ENCODE data around the gene AADAT.
A peak's percentile ranks its signal among the peaks of the same experiment; 100 is the strongest.
"Not testable (repeated sequence)": the region's sequence is repeated elsewhere in the genome, so short reads cannot be mapped to it uniquely, and the experiment has no call there.

Gene AADAT

GRCh38 chr4:170089668-170090351 is at the start of gene AADAT:
TSS of gene AADAT (minus strand) at chr4:170089956. CDS start at chr4:170089690, 266 bp downstream.
- no peak for DNase-seq (ENCODE audit: low read depth in 2 of 2)

DNA sequence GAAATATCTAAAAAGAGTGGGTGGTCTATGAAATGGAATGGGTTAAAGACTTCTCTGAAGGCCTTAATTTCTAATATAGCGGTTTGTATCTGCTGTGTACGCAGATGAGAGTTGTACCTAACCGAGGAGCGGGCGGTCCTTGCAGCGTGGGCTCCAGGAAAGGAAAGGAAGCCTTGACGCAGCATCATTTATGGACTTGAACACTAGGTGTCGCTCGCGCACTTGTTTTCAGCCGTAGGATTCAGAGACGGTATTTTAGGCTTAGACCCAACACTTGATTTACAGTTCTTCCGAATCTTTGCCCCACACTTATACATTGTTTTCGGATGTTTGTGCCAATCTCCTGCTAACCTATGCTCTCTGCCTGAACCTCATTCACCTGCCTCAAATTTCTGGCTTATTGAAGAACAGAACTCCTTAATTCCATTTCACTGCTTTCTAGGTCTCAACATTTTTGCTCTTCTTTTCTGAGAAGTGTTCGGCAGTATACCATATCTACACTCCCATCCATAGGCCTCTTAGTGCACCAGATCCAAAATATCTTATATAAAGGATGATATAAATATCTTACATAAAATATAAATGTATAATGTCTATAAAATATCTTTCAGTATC is 48.9 kb upstream of the AADAT start:
- DNase-seq (ENCODE audit: low read depth in 2 of 2), result peak; percentile 7 to 30

DNA sequence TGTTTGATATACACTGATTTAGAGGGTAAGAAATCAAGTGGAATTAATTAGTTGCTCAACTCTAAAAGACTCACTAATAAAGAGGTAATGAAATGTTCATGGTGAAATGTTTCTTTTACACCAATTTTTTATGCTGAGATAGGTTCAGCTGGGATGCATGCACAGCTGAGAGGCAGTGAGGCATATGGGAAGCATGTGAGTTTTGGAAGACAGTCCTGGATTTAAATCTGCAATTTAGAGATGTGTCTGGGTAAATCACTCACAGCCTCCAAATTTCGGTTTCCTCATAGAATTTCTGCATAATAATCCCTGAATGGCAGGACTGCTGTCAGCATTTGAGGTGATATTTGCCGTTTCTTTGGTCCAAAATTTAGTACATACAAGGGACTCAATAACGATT is 48.2 kb upstream of the AADAT start:
- no peak for DNase-seq (ENCODE audit: low read depth in 2 of 2)

- DNase-seq (ENCODE audit: low read depth in 2 of 2), result no peak
These were observed 47.7 kb upstream of the AADAT start for GRCh38 chr4:170137466-170137865.

DNA sequence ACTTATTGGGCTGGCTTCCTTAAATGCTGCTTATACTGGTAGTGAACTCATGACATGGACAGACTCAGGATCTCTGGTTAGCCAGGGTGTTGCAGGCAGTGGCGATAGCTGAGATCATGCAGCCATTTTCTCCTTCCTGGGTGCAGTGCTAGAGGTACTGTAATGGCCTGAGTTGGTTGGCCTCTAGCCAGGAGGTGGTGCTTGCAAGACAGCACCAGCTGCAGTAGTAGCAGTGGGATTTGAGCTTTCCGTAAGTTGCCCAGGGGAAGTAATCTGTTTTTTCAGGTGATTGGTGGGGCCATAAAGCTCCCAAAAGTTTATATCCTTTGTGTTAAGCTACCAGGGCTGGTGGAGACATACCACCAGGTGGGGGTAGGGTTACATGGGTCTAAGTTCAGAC is 45.1 kb upstream of the AADAT start:
- DNase-seq (ENCODE audit: low read depth in 2 of 2), result no peak

DNA sequence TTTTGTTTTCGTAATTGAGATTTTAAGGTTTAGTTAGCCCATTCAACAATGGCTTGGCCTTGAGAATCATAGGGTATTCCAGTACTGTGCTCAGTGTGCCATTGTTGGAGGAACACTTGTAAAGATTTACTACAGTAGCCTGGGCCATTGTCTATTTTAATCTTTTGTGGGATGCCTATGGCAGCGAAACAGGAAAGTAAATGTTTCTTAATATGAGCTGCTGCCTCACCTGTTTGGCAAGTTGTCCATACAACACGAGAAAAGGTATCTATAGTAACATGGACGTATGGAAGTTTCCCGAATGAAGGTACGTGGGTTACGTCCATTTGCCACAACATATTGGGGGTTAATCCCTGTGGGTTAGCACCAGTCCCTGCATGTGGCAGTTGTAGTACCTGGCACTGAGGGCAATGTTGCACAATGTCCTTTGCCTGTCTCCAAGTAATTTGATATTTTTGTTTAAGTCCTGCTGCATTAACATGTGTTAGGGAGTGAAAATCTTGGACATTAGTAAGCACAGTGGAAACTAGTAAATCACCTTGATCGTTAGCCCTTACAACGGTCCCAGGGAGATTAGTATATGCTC is 38.6 kb upstream of the AADAT start:
- no peak for DNase-seq (ENCODE audit: low read depth in 2 of 2)

DNA sequence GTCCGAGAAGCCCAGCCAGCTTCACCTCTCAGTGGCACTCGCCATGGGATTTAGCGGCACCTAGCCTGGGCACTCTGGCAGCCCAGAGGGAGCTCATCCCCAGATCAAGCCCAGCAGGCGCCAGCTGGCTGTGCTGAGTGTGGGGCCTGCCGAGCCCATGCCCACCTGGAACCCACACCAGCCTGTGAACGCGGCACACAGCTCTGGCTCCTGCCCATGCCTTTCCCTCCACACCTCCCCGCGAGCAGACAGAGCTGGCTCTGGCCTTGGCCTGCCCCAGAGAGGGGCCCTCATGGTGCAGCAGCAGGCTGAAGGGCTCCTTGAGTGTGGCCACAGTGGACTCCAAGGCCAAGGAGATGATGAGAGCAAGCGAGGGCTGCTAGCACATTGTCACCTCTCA is 38.0 kb upstream of the AADAT start:
- DNase-seq (ENCODE audit: low read depth in 2 of 2), result no peak

GRCh38 chr4:170124406-170124805 is 34.6 kb upstream of the AADAT start:
- DNase-seq (ENCODE audit: low read depth in 2 of 2), result no peak

DNA sequence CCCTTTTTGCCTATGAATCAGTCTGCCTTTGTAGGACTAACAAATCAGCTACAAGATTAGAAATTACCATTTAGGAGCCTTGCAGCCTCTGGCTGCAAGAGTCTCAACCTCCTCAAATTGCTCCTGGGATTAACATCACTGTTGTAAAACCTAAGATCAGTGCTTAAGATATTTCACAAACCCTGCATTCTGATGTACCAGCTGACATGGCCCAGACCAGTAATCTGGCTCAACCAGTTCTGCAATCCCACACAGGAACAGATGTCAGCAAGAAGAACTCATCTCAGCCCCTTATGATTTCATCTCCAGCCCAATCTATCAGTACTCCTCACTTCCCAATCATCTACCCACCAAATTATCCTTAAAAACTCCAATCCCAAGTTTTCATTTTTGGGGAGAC is 32.5 kb upstream of the AADAT start:
- no peak for DNase-seq (ENCODE audit: low read depth in 2 of 2)

DNA sequence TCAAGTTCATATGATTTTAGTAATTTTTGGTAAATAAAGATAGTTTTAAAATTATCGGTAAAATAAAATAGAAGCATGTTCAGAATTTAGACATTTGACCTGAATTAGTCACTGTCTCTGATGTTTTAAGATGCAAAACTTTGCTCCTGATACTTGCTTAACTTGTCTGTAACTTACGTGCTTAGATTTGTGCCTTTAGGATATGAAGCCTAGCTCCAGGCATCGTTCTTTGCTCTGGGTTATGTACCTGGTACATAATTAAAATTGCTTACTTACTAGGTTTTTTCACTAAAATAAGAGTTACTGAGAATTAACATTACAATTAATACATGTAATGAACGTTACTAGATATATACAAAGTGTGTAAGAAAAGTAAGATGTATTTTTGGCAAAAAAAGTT is 24.9 kb upstream of the AADAT start:
- no peak for DNase-seq (ENCODE audit: low read depth in 2 of 2)

DNA sequence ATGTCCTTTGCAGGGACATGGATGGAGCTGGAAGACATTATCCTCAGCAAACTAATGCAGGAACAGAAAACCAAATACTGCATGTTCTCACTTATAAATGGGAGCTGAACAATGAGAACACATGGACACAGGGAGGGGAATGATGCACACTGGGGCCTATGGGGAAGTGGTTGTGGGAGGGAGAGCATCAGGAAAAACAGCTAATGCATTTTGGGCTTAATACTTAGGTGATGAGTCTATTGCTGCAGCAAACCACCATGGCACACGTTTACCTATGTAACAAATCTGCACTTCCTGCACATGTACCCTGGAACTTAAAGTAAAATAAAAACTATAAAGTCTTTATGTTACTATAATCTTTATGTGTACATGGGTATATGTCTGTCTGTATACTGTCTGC is 24.4 kb upstream of the AADAT start:
- not testable (repeated sequence) for DNase-seq (ENCODE audit: low read depth in 2 of 2)

DNA sequence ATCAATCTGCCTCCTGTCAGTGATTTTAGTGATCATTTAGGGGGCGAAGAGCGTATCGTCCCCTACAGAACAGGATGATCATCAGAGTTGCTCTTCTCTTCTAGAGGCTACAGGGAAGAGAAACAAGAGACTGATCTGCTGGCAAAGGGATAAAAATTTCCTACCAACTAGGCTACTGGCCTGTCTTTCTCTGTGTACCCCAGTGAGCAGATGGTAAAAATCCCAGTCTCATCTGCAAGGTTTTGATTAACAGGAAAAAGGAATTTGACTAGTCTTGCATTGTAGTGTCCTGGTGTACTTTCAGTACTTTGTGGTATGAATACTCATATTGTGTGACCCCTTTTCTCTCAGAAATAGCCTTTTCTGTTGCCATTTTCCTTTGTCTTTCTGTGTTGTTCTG is 21.8 kb upstream of the AADAT start:
- DNase-seq (ENCODE audit: low read depth in 2 of 2), result no peak

DNA sequence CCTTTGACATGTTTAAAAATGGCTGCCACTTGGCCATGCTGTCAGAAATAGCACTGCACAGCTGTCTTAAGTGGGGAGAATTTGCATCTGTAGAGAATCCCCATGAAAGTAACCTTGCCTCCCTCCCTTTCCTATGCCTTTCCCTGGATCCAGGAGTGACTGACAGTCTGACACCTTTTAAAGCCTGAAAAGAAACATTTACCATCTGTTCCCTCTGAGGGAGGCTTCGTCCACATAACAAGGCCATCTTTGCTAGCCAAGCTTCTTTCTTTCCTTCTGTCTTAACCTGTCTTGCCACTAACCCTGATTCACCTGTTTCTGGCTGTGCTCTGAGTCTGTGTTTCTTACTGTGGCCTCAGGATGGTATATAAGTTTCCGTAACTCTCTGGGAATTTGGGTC is 21.3 kb upstream of the AADAT start:
- no peak for DNase-seq (ENCODE audit: low read depth in 2 of 2)

- no peak for DNase-seq (ENCODE audit: low read depth in 2 of 2)
These were observed 20.5 kb upstream of the AADAT start for GRCh38 chr4:170110285-170110672.

DNA sequence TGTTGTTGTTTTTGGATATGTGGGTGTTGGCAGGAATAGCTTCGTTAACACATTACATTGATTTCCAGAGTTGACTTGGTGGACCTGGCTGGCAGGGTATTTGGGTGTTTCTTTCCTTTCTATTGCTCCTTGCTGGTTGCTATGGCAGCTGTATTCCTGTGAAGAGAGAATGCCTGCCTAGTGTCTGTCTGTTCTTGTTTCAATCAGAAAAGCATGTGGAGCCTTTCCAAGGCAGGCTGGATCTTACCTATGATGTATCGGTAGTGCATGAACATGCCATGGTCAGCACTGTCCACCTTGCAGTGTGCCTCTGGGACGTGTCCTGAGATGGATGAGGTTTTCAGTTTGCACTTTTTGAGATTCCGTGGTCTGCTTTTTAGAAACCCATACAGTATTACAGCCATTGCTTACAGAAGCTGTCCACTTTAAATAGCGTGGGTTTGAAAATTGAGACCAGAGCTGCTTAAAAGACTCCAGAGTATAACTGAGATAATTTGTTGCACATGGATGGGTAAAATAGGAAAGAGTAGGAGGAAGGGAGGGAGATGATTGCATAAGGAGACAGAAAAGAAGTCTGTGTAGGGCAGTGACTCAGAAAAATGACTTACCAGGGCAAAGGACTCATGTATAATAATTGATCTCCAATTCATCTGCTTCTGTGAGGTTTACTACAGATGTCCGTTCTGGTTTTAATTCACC is 20.0 kb upstream of the AADAT start:
- DNase-seq (ENCODE audit: low read depth in 2 of 2), result no peak

DNA sequence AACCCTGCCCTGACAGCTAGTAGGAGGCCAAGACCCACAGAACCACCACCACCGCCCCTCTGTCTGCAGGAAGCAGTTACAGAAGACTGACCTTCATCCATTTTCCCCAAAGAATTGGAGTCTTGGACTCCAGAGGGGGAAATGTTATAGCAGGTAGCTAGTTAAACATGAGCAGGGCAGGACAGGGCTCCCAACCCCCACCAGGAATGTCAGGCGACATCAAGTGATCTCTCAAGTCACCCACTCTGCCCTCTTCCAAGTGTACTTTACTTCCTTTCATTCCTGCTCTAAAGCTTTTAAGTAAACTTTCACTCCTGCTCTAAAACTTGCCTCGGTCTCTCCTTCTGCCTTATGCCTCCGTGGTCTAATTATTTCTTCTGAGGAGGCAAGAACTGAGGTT is 17.1 kb upstream of the AADAT start:
- DNase-seq (ENCODE audit: low read depth in 2 of 2), result no peak

DNA sequence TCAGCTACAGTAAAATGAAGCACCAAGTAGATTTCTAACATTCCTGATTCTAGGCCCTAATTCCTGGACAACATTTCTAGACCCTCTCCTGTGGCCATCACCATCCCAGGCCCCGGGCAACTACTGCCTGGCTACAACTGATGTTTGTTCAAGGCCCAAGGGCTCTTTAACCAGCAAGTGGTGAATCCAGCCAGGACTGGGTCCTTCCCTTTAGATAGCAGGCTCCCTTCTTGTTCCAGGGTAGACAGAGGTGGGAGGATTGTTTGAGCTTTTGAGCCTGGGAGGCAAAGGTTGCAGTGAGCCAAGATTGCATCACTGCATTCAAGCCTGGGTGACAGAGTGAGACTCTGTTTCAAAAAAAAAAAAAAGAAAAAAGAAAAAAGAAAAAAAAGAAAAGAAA is 12.7 kb upstream of the AADAT start:
- no peak for DNase-seq (ENCODE audit: low read depth in 2 of 2)

GRCh38 chr4:170098171-170098570 is 8.4 kb upstream of the AADAT start:
- DNase-seq (ENCODE audit: low read depth in 2 of 2), result not testable (repeated sequence)

DNA sequence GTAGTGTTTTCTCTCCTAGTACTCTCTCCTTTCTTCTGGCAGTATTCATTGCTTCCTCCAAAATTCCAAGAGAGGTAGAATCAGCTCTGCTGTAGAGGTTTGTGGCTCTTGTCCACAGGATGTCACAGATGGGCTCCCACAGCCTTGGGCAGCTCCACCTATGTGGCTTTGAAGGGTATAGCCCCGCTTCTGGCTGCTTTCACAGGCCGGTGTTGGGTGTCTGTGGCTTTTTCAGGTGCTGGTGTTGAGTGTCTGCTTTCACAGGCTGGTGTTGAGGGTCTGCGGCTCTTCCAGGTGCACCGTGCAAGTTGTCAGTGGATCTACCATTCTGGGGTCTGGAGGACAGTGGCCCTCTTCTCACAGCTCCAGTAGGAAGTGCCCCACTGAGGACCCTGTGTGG is 7.9 kb upstream of the AADAT start:
- no peak for DNase-seq (ENCODE audit: low read depth in 2 of 2)

DNA sequence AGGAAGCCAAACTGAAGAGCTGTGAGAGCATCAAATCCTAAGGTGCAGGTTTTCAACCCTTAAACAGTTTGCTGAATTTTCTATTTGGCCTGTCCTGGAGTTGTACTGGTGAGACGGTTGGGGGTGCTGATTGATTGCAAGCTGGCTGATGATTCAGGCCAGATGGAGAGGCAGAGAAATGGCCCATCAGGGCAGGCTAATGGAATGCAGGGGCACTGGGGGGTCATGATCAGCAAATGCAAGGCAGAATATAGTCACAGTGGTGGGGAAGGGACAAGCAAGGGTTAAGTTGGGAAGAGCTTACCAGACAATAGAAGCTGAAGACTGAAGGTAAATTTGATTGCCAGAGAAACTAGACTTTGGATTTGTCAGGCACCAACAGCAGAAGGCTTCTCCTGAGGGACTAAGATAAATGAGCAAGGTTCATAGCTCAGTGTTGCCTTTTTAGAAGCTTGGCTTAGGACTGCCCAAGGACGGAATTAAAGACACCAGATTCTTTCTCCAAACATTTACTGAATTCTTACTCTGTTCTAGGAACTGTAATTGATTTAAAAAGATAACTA is 4.3 kb upstream of the AADAT start:
- no peak for DNase-seq (ENCODE audit: low read depth in 2 of 2)

DNA sequence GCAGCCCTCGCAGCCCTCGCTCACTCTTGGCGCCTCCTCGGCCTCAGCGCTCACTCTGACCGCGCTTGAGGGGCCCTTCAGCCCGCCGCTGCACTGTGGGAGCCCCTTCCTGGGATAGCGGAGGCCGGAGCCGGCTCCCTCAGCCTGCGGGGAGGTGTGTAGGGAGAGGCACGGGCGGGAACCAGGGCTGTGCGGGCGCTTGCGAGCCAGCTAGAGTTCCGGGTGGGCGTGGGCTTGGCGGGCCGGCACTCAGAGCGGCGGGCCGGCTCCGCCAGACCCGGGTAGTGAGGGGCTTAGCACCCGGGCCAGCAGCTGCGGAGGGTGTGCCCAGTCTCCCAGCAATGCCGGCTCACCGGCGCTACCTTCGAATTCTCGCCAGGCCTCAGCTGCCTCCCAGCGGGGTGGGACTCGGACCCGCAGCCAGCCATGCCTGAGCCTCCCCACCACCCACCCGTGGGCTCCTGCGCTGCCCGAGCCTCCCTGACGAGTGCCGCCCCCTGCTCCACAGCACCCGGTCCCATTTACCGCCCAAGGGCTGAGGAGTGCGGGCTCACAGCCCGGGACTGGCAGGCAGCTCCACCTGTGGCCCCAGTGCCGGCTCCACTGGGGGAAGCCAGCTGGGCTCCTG is 1.4 kb upstream of the AADAT start:
- DNase-seq (ENCODE audit: low read depth in 2 of 2), result no peak
